SHP77 treated with DMSO at 0.1 percent for 48 hours (cell line): ENCODE measurements around the gene ARF5.

Experiments used
- DNase-seq: peaks from one replicate; lab custom pipeline; 2025; lab: John Stamatoyannopoulos, UW

ARF5 gene

DNA sequence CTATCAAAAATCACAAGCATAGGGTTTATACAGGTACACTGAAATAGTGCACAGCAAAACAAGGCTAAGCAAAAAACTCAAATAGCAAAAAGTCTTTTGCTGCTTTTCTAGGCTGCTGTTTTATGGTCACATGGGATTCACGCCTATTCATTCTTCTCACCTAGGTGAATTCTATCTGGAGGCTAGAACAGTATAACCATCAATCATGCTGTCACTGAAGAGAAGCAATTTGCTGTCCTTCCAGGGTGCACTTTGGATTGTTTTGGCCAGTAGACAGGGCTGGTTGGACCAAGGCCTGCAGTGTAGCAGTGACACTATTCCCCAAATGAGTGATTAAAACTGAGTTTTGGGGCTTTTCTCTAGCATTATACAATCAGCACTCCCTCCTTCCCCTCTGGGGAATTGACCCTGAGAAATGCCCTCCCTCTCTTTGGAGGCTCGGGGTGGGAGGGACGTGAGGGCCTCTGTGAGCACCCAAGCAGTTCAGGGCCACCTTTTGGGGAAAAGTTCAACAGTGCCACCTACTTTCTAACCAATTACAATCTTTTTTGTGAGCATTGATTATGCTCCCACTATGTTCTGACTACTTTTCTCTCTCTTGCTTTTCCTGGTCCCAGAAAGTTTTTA, 47.6 kb downstream of the ARF5 start:
- DNase-seq, result no peak

DNA sequence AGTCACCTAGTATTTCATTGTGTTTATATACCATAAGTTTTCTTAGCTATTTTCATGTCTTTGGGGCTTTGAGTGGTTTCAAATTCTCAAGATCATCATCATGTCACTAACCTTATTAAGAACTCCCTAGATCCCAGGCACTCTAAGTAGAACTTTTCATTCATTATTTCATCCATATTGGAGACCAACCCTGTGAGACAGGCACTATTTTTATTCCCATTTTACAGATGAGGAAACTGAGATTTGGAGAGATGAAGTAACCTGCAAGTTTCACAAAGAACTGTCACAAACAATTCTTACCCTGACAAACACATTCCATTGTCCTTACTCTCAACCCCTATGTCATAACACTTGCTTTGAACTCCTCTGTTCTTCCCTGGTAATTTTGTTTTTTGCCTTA, 50.0 kb downstream of the ARF5 start:
- DNase-seq, result no peak
